GM06990 (cell line): ENCODE results near the gene SPOCK2.
"Not testable (repeated sequence)": the region's sequence is repeated elsewhere in the genome, so short reads cannot be mapped to it uniquely, and the experiment has no call there.

Experiments
- DNase-seq: peaks from one replicate; pipeline ENCODE4 v3.0.0-alpha.2; 2011; ENCODE audit not compliant: insufficient read length; ENCODE audit errors: extremely low read depth
- H3K27me3 ChIP-seq: replicated peaks from 2 replicates; pipeline ENCODE4 v1.6.0; 2011; ENCODE audit warnings: low read length; ENCODE audit not compliant: control insufficient read depth, insufficient read depth
- H3K36me3 ChIP-seq: 2 replicates; pipeline ENCODE4 v1.5.1; 2011; ENCODE audit warnings: low read length; ENCODE audit not compliant: control insufficient read depth, insufficient read depth
- H3K4me3 ChIP-seq: replicated peaks from 2 replicates; pipeline ENCODE4 v1.5.1; 2011; ENCODE audit warnings: low read depth, mild to moderate bottlenecking, control low read depth, low read length
- TF ChIP-seq, protein P1 (sequence below): IDR thresholded peaks from 2 replicates; pipeline ENCODE4 v1.5.1; 2011; ENCODE audit warnings: low read length, control low read depth, mild to moderate bottlenecking, inconsistent platforms; ENCODE audit not compliant: insufficient read depth, poor library complexity, severe bottlenecking

The SPOCK2 gene

DNA sequence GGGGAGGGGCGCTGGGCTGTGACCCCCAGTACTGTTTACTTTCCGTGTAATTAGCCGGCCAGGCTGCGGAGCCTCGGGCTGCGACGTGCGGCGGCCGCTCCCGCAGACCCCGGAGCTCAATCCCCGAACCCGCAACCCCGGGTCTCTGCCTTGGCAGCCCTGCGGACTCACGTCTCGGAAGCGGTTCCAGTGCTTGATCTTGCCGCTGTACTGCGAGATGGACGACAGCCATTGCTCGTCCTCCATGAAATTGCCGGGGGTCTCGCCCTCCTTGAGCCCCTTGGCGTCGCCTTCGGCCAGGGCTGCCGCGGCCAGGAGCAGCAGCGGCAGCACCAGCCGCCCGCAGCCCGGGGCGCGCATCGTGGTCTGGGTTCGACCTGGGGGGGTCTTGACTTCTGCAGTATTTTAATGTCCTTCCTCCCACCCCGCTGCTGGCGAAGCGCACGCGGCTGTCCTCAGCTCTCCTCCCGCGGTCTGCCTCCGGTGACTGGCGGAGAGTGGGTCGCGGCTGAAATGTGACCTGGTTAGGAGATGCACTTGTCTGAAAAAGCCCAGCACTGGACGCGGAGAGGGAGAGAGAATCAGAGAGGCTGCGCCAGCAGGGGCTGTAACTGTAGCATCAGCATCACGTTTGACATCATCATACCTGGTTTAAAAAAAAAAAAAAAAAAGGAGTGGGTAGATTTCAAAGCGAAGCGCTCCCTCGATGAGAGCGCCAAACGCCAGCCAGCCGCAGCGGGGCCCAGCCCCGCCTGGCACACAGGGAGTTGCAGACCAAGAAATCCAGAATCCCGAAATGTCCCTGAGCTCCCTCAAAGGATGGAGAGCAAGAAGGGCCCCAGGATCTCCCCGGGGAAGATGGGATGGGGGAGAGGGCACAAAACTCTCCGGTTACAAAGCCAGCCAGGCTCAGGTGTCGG lies at the start of gene SPOCK2:
Gene SPOCK2 (minus strand): TSS at position 583 of the 920 bp plus-strand sequence. CDS start 223 bp downstream, at position 360.
- TF ChIP-seq, protein P1, sequence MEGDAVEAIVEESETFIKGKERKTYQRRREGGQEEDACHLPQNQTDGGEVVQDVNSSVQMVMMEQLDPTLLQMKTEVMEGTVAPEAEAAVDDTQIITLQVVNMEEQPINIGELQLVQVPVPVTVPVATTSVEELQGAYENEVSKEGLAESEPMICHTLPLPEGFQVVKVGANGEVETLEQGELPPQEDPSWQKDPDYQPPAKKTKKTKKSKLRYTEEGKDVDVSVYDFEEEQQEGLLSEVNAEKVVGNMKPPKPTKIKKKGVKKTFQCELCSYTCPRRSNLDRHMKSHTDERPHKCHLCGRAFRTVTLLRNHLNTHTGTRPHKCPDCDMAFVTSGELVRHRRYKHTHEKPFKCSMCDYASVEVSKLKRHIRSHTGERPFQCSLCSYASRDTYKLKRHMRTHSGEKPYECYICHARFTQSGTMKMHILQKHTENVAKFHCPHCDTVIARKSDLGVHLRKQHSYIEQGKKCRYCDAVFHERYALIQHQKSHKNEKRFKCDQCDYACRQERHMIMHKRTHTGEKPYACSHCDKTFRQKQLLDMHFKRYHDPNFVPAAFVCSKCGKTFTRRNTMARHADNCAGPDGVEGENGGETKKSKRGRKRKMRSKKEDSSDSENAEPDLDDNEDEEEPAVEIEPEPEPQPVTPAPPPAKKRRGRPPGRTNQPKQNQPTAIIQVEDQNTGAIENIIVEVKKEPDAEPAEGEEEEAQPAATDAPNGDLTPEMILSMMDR, result no peak
- peaks cover 2% of the 10 kb centered on the region; the same call in 1 of the 2 replicates for H3K27me3 ChIP-seq
- no peaks in the 10 kb centered on the region; the same call in 1 of the 2 replicates for H3K36me3 ChIP-seq
- DNase-seq, result no peak
- H3K4me3 ChIP-seq, result peak within 1 kb of the TSS; percentile 59

DNA sequence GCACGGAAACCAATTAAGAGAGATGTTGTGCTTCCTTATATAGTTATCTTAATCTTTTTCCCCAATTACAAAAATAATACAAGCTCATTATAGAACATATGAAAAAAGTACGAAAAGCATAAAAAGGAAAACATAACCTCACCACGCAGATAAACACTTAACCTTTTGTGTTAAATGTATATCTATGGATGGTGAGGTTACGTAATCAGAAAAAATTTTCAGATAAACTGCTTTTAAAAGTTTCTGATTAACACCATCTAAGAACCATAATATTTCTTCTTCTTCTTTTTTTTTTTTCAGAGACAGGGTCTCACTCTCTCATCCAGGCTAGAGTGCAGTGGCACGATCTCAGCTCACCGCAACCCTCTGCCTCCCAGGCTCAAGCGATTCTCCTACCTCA lies 49.2 kb upstream of the SPOCK2 start:
- H3K4me3 ChIP-seq, result no peak overlapping the region
- TF ChIP-seq, protein P1, result no peak
- DNase-seq, result no peak
- no peaks in the 10 kb centered on the region for H3K27me3 ChIP-seq
- H3K36me3 ChIP-seq, result no peaks in the 10 kb centered on the region; the same call in 1 of the 2 replicates

DNA sequence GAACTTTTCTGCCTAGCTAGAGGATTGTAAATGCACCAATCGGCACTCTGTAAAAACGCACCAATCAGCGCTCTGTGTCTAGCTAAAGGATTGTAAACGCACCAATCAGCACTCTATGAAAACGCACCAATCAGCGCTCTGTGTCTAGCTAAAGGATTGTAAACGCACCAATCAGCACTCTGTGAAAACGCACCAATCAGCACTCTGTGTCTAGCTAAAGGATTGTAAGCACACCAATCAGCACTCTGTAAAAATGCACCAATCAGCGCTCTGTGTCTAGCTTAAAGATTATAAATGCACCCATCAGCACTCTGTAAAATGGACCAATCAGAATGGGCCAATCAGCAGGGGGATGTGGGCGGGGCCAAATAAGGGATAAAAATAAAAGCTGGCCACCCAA lies 47.9 kb upstream of the SPOCK2 start:
- not testable (repeated sequence) for DNase-seq, H3K27me3 ChIP-seq, H3K36me3 ChIP-seq

DNA sequence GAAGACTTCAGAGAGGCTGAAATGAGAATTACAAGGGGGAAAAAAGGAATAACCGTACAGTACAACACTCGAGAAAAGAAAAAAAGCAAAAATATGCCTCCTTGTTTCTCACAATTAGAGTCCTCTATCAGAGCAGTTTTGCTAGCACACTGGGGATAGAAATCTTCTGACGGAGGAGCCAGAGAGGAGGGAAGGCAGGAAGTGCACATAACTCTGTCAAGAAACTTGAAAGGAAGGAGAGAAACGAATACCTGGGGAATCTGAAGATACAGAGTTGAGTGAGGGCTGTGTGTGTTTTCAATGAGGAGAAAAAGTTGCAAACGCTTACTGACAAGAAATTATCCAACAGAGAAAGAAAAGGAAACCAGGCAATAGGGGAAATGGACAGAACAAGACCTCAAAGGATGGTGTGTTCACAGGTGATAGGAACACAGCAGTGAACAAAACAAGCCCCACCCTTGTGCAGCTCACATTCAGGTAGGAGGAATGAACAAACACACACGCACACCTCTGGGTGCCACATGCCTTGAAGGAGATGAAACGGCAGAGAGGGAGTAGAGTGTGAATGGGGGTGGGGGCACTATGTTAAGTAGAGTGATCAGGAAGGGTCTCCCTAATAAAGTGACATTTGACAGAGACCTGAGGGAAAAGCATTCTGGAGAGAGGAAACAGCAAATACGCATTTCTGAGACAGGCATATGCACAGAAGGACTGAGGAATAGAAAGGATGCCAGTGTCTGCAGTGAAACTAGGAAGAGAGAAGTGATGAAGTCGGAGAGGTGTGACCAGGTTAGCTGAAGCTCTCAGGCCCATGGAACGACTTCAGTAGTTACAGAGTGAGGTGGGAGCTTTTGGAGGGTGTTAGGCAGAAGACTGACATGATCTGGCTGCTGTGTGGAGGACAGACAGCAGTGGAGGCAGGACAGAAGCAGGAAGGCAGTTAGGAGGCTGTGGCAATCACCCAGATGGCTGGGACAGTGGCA lies 46.7 kb upstream of the SPOCK2 start:
- H3K27me3 ChIP-seq, result no peaks in the 10 kb centered on the region
- no peaks in the 10 kb centered on the region; the same call in 1 of the 2 replicates for H3K36me3 ChIP-seq
- no peak overlapping the region for H3K4me3 ChIP-seq
- TF ChIP-seq, protein P1, result no peak
- DNase-seq, result peak; percentile 25

More for the DNA sequence above, 47.9 kb upstream of the SPOCK2 start:
- H3K4me3 ChIP-seq, result not testable (repeated sequence)

- H3K4me3 ChIP-seq, result no peak overlapping the region
- DNase-seq, result peak; percentile 72
- H3K27me3 ChIP-seq, result no peaks in the 10 kb centered on the region
- no peaks in the 10 kb centered on the region; the same call in 1 of the 2 replicates for H3K36me3 ChIP-seq
- TF ChIP-seq, protein P1, result no peak
Measured at GRCh38 chr10:72133517-72133916, 45.2 kb upstream of the SPOCK2 start.
